Activated CD4-positive, alpha-beta T cell treated with anti-CD3 and anti-CD28 coated beads for 24 hours (primary cell): Measurements from ENCODE around the gene TRIM75.
"Not testable (repeated sequence)": the region's sequence is repeated elsewhere in the genome, so short reads cannot be mapped to it uniquely, and the experiment has no call there.

Source experiments
- DNase-seq, 2 donors: peaks; one replicate each; pipeline ENCODE4 v3.0.0-alpha.2; 2020; ENCODE audit warnings: low read depth in 2 of 2

TRIM75 gene

GRCh38 chr4:165077034-165077578, 23.4 kb downstream of the TRIM75 start:
- no peak for DNase-seq

- no peak for DNase-seq
Observed at GRCh38 chr4:165079476-165079875, 25.8 kb downstream of the TRIM75 start.

- not testable (repeated sequence) for DNase-seq
Observed at GRCh38 chr4:165084787-165085186, 31.1 kb downstream of the TRIM75 start.

GRCh38 chr4:165085946-165086345, 32.3 kb downstream of the TRIM75 start:
- no peak for DNase-seq

- DNase-seq, result no peak
Observed at GRCh38 chr4:165088366-165088765, 34.7 kb downstream of the TRIM75 start.

GRCh38 chr4:165092187-165092586, 38.5 kb downstream of the TRIM75 start:
- DNase-seq, result not testable (repeated sequence)

GRCh38 chr4:165094873-165095272, 41.2 kb downstream of the TRIM75 start:
- no peak for DNase-seq

GRCh38 chr4:165095291-165095690, 41.6 kb downstream of the TRIM75 start:
- DNase-seq, result no peak

- no peak for DNase-seq
Observed at GRCh38 chr4:165096776-165097175, 43.1 kb downstream of the TRIM75 start.

- no peak for DNase-seq
Observed at GRCh38 chr4:165101641-165102040, 48.0 kb downstream of the TRIM75 start.

GRCh38 chr4:165106518-165106917, 52.9 kb downstream of the TRIM75 start:
- no peak for DNase-seq
